Heart left ventricle (tissue), 16 donors: Measurements from ENCODE around the gene UBXN4. TPM values are rescaled to one million over a fixed set of nuclear protein-coding genes. Genes with fewer than 3 reads are reported as not detected.

Experiments used
- ATAC-seq, 4 donors: fragments of 200-7000 bp; cut with Tn5 transposase; one replicate each; pipeline ENCODE4 v1.9.1; 2020 to 2022; ENCODE audit warnings: moderate library complexity in 4 of 4, mild to moderate bottlenecking in 3 of 4, moderate number of reproducible peaks in 1 of 4
- DNase-seq, 5 donors: peaks; one replicate each; pipeline ENCODE4 v3.0.0-alpha.2; 2020
- H3K27ac ChIP-seq, 12 donors: fragments of 200-600 bp; sonication (generic) in 4 of 12; one replicate each; pipeline versions ENCODE4 v1.5.0 to v1.8.0; 2016 to 2022; ENCODE audit warnings: mild to moderate bottlenecking in 2 of 12
- H3K27me3 ChIP-seq, 9 donors: fragments of 200-600 bp; sonication (generic) in 2 of 9; one replicate each; pipeline versions ENCODE4 v1.5.1 to v1.8.0; 2016 to 2022; ENCODE audit warnings: mild to moderate bottlenecking in 3 of 9
- H3K36me3 ChIP-seq, 9 donors: fragments of 200-600 bp; sonication (generic) in 2 of 9; one replicate each; pipeline versions ENCODE4 v1.5.0 to v1.8.0; 2018 to 2022; ENCODE audit warnings: mild to moderate bottlenecking in 2 of 9
- H3K4me1 ChIP-seq, 12 donors: fragments of 200-600 bp; sonication (generic) in 4 of 12; one replicate each; pipeline versions ENCODE4 v1.5.0 to v1.8.0; 2016 to 2022; ENCODE audit warnings: mild to moderate bottlenecking in 3 of 12
- H3K4me3 ChIP-seq, 12 donors: fragments of 200-600 bp; sonication (generic) in 4 of 12; one replicate each; pipeline versions ENCODE4 v1.5.0 to v1.8.0; 2017 to 2022; ENCODE audit warnings: mild to moderate bottlenecking in 9 of 12, moderate library complexity in 4 of 12
- H3K9me3 ChIP-seq, 12 donors: fragments of 200-600 bp; sonication (generic) in 4 of 12; one replicate each; pipeline versions ENCODE4 v1.5.0 to v1.8.0; 2016 to 2022; ENCODE audit warnings: mild to moderate bottlenecking in 1 of 12
- CTCF ChIP-seq, 12 donors: fragments of 200-600 bp; sonication (generic) in 4 of 12; IDR thresholded peaks; one replicate each; pipeline versions ENCODE4 v1.5.0 to v1.8.0; 2018 to 2022; ENCODE audit warnings: antibody characterized with exemption in 12 of 12, mild to moderate bottlenecking in 5 of 12
- POLR2A ChIP-seq, 2 donors: fragments of 450-650 bp; IDR thresholded peaks; one replicate each; pipeline ENCODE4 v1.6.1; 2017; ENCODE audit warnings: antibody characterized with exemption in 2 of 2, mild to moderate bottlenecking in 2 of 2, moderate library complexity in 2 of 2
- WGBS, 4 donors: extraction: QIAGEN DNeasy Blood & Tissue Kit in 2 of 4; methylation state at CpG; one replicate each; pipeline versions ENCODE4 v1.1.5 to v1.1.7; 2013 to 2018; 5-methylcytosine and 5-hydroxymethylcytosine counted together
- intact Hi-C, 10 donors: fragments of 100-400 bp; cut with DNase I; formaldehyde crosslinking; loops; one replicate each; pipeline versions ENCODE4 v1.11.1 to v1.14.2; 2022
- polyA plus RNA-seq, 2 donors: library from polyadenylated mRNA; stranded (reverse); fragments of 200-250 nt; gene quantifications; one replicate each; pipeline ENCODE4 v1.2.3, GENCODE V29; 2013
- total RNA-seq, 9 donors: library from RNA; depleted of rRNA in 2 of 9; stranded (reverse); fragments of >200 nt in 2 of 9; fragmentation: NEBNext Ultra II Directional in 3 of 9; extraction: Animal tissue kit (Norgen Biotek cat#: 25700) in 3 of 9; gene quantifications; one replicate each; pipeline versions ENCODE4 v1.1.0 to v1.2.4, GENCODE V29; 2016 to 2023
- donor health status: ischemic (EF 13 %, LVEDD 7.1; RV severe dilation, severe dysfunction).
- donor health status: healthy with polysubstance abuse.
- donor health status: DM: no; HTN: yes; CAD: no.
- donor health status: DM: no; HTN: no; CAD: no.
- donor health status: ischemic (EF 25% LVEDD 6.9; RV normal size, moderate dysfunction).
- donor health status: ischemic (EF 25% LVEDD 5.7; RV mildly dilated, moderate dysfunction).
- donor health status: healthy.
- donor health status: DM: yes; HTN: yes; CAD: no.
- donor health status: ischemic (EF 35%, LVEDD 5.7; RV mildly dilated, moderate dysfunction).
- donor health status: nonischemic (EF 11% LVEDD 7.7; RV severe dilation, severe dysfunction).
- donor health status: DM: yes; HTN: yes; CAD: no.
- donor health status: PGD.
- donor health status: ischemic (EF 29% LVEDD 5.4; RV normal size, mild dysfunction).
- donor health status: nonischemic (EF 23%, LVEDD 6.1; RV moderate dilation, normal function).

UBXN4 gene
- total and polyA plus RNA-seq, 11 donors: 28.2 to 90.5 (median 54.6) TPM

- H3K9me3 ChIP-seq: no peaks in the 10 kb centered on the region
- H3K27me3 ChIP-seq: no peaks in the 10 kb centered on the region
- DNase-seq: no peak
- H3K4me3 ChIP-seq: no peak overlapping the region
- H3K36me3 ChIP-seq: peaks cover 0 to 43% (median 25%) of the 10 kb centered on the region in 9 donors
- intact Hi-C loops: loop anchor here in 3 of 10 donors (5.0 to 10.0 kb wide), 3 partner anchors 210 to 693 kb away; partner anchors contain the start of genes R3HDM1 (in 2 of the 3), ZRANB3 (in 2 of the 3) and RAB3GAP1 (in 1 of the 3)
- peak overlapping the region in 1 of 12 donors; percentile 100 for H3K27ac ChIP-seq
- no peak for ATAC-seq
- WGBS, 4 donors: 67 to 80% (median 75%) methylated on average over 5 of the region's 5 CpGs
- TF ChIP-seq POLR2A (IDR thresholded peaks at IDR 0.05) (no peak), CTCF (IDR thresholded peaks at IDR 0.05) (peak in 1 of 12 donors; percentile 28)
- peaks cover 0 to 35% (median 26%) of the 10 kb centered on the region in 12 donors for H3K4me1 ChIP-seq
These were observed 3.2 kb downstream of the UBXN4 start for GRCh38 chr2:135744760-135745314.

GRCh38 chr2:135745545-135745944, 3.9 kb downstream of the UBXN4 start:
- H3K27me3 ChIP-seq: no peaks in the 10 kb centered on the region
- DNase-seq: no peak
- no peak for ATAC-seq
- TF ChIP-seq POLR2A (IDR thresholded peaks at IDR 0.05) (no peak), CTCF (IDR thresholded peaks at IDR 0.05) (no peak)
- no peaks in the 10 kb centered on the region for H3K9me3 ChIP-seq
- H3K4me3 ChIP-seq: no peak overlapping the region
- H3K4me1 ChIP-seq: peaks cover 0 to 35% (median 26%) of the 10 kb centered on the region in 12 donors
- intact Hi-C loops: loop anchor here in 1 of 10 donors (10.0 kb wide), 1 partner anchor 211 kb away; the partner anchor contains the start of genes R3HDM1 and ZRANB3
- no peak overlapping the region for H3K27ac ChIP-seq
- peaks cover 0 to 50% (median 32%) of the 10 kb centered on the region in 9 donors for H3K36me3 ChIP-seq
- WGBS, 4 donors: 77 to 89% (median 86%) methylated on average over 4 of the region's 4 CpGs

- Histone ChIP-seq H3K27ac (no peak overlapping the region), H3K4me3 (no peak overlapping the region), H3K36me3 (peaks cover 3 to 97% (median 94%) of the 10 kb centered on the region in 9 donors), H3K4me1 (no peaks in the 10 kb centered on the region), H3K9me3 (peaks cover 0 to 22% (median 13%) of the 10 kb centered on the region in 12 donors), H3K27me3 (no peaks in the 10 kb centered on the region)
- intact Hi-C loops: no loop called here
- no peak for TF ChIP-seq POLR2A (IDR thresholded peaks at IDR 0.05)
- no peak for TF ChIP-seq CTCF (IDR thresholded peaks at IDR 0.05)
- 97 to 100% (median 97%) methylated on average over 2 of the region's 2 CpGs for WGBS, 4 donors
- DNase-seq: no peak
- no peak for ATAC-seq
These were observed 13.9 kb downstream of the UBXN4 start for GRCh38 chr2:135755573-135755972.

DNA sequence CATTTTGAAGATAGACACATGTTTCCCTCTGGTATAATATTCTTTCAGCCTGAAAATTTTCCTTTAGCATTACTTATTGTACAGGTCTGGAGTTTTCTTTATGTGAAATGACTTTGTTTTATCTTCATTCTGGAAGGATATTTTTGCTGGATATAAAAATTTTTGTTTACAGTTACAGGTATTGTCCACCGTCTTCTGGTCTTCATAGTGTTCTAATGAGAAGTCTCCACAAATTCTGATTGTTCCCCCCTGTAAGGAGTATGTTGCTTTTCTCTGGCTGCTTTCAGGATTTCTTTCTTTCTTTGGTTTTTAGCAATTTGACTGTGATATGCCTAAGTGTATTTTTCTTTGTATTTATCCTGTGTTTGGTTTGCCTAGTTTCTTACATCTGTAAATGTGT, 15.0 kb downstream of the UBXN4 start:
- TF ChIP-seq POLR2A (IDR thresholded peaks at IDR 0.05) (no peak), CTCF (IDR thresholded peaks at IDR 0.05) (no peak)
- intact Hi-C loops: no loop called here

More for the DNA sequence above, 15.0 kb downstream of the UBXN4 start:
- Histone ChIP-seq H3K9me3 (peaks cover 0 to 22% (median 13%) of the 10 kb centered on the region in 12 donors), H3K4me1 (no peaks in the 10 kb centered on the region), H3K27me3 (no peaks in the 10 kb centered on the region), H3K4me3 (no peak overlapping the region), H3K27ac (no peak overlapping the region), H3K36me3 (peaks cover 3 to 100% (median 96%) of the 10 kb centered on the region in 9 donors)
- WGBS, 4 donors: 94 to 100% (median 99%) methylated on average over 1 of the region's 1 CpG
- no peak for DNase-seq
- ATAC-seq: no peak
